ENCODE measurements around the gene SDC1. TPM values are rescaled to one million over a fixed set of nuclear protein-coding genes. Genes with fewer than 3 reads are reported as not detected.
A peak's percentile ranks its signal among the peaks of the same experiment; 100 is the strongest.

SDC1 gene
- total RNA-seq, 4 donors from 2014 or later, result 729 to 864 (median 835) TPM

DNA sequence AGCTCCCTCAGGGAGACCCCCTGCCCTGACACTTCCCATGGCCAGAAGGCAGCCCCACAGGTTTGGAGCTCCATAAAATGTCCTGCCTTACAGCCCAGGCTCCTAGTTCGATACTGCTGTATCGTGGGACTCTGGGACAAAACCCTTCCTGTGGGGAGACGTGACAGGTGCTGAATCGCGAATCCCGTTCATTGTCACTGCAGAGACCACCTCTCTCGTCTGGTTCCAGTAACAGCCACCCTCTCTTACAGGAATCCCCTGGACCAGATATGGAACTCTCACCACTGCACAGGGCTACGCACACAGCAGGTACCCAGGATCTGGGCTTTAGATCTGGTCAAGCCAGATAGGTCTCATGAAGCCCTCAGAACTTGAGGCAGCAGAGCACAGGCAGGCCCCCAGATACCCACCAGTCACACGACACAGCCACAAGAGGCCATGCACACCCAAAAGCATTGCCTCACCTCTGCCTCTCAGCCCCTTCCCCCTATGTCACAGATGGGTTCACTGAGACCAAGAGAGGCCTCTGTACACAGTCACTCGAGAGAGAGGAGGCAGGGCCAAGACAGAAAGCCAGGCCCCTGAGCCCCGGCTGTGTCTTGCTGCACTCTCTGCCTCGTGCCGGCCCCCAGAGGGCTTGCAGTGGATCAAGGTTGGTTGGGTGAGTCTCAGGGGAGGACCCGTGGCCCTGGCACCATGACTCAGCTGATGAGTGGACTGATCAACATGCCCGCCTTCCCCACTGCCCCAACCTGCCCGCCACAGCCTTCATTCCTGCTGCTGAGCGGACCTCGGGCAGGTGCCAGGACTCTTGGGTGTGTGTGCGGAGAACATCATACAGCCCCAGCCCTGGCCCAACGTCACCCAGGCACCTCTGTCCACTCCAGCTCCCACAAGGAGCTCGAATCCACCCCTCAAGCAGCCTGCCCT lies 7.6 kb downstream of the SDC1 start:
- WGBS, 2 donors, result 59 to 73% methylated on average over 21 of the region's 21 CpGs
- DNase-seq (ENCODE audit: low spot score in 2 of 2), result peak in 1 of 2 donors; percentile 87
- intact Hi-C loops (cut with DNase I; ENCODE audit: low total_unique reads), result no loop called here
- H3K4me3 ChIP-seq (ENCODE audit: low read depth, poor library complexity, severe bottlenecking), result no peak overlapping the region
- TF ChIP-seq, protein P1, sequence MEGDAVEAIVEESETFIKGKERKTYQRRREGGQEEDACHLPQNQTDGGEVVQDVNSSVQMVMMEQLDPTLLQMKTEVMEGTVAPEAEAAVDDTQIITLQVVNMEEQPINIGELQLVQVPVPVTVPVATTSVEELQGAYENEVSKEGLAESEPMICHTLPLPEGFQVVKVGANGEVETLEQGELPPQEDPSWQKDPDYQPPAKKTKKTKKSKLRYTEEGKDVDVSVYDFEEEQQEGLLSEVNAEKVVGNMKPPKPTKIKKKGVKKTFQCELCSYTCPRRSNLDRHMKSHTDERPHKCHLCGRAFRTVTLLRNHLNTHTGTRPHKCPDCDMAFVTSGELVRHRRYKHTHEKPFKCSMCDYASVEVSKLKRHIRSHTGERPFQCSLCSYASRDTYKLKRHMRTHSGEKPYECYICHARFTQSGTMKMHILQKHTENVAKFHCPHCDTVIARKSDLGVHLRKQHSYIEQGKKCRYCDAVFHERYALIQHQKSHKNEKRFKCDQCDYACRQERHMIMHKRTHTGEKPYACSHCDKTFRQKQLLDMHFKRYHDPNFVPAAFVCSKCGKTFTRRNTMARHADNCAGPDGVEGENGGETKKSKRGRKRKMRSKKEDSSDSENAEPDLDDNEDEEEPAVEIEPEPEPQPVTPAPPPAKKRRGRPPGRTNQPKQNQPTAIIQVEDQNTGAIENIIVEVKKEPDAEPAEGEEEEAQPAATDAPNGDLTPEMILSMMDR (IDR thresholded peaks at IDR 0.05), result no peak
- no peak for TF ChIP-seq POLR2A (IDR thresholded peaks at IDR 0.05)

DNA sequence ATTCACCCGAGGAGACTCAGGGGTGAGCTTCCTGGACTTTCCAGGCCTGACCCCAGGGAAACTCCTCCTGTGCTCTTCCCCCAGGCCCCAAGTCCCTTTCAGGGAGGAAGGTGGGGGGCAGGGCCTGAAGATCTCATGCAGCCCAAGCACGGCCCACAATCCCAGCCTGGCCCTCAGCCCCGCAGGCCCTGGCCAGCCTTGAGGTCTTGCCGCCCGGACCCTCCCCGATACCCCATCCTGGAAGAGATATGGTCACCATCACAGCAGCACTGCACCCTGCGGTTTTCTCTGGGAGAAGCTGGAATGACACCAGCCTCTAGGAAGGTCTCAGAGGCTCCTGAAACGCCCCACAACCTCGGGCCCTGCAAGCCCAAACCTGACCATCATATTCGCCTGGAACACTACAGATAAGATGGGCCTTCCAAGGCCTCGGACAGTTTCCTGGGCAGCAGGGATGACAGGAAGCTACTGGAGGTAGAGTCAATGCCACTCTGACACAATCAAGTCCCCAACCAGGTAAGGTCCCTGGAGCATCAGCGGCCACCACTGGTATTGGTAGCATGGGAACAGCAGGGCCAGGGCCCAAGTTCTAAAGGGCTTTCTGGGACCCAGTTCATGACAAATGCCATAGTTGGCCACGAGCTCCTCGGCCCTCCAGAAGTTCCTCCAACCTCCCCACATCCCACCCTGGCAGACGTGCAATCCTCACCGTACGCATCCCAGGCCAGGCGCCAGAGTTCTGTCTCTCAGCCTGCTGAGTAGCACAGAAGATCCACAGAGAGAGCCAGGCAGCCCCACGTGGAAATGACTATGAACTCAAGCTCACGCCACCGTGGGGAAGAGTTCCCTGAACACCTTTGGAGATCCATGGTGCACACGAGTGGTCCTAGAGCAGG lies 8.6 kb downstream of the SDC1 start:
- intact Hi-C loops (cut with DNase I; ENCODE audit: low total_unique reads), result no loop called here
- WGBS, 2 donors, result 48 to 64% methylated on average over 12 to 18 of the region's 22 CpGs
- no peak for DNase-seq (ENCODE audit: low spot score in 2 of 2)
- no peak for TF ChIP-seq POLR2A (IDR thresholded peaks at IDR 0.05)
- no peak overlapping the region for H3K4me3 ChIP-seq (ENCODE audit: low read depth, poor library complexity, severe bottlenecking)

DNA sequence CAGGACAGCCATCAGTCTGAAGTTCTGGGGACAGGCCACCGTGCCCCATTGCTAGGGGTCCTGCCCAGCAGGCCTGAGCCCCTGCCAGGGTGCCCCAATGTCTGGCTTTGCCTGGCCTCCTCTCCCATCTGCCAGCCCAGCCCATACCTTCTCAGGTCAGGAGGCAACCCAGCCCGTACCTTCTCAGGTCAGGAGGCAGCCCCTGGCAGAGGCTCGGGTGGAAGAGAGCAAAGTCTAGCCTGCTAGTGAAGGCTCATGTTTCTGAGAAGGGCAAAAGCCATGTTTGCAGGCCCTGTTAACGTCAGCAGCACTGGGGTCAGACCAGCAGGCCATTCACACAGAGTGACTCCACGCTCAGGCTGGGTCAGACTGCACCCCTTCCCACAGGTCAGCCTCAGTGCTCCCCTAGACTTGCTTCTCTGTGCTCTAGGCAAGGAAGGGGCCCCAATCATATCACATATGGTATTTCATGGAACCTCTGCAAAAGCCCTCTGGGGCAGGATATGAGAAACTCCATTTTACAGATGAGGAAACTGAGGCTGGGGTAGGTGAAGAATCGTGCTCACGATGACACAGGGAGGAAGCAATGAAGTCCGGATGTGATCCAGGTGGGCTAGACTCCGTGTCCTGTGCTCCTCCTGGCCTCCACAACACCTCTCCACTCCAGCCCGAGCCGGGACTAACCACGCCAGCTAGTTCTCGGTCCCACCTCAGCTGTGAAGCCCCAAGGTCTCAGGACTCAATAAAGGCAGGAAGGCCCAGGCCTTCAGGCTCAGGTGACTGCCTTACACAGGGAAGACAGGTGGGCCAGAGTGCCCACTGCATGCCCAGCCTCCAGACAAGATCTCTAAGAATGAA lies 9.5 kb downstream of the SDC1 start:
- DNase-seq (ENCODE audit: low spot score in 2 of 2), result no peak

DNA sequence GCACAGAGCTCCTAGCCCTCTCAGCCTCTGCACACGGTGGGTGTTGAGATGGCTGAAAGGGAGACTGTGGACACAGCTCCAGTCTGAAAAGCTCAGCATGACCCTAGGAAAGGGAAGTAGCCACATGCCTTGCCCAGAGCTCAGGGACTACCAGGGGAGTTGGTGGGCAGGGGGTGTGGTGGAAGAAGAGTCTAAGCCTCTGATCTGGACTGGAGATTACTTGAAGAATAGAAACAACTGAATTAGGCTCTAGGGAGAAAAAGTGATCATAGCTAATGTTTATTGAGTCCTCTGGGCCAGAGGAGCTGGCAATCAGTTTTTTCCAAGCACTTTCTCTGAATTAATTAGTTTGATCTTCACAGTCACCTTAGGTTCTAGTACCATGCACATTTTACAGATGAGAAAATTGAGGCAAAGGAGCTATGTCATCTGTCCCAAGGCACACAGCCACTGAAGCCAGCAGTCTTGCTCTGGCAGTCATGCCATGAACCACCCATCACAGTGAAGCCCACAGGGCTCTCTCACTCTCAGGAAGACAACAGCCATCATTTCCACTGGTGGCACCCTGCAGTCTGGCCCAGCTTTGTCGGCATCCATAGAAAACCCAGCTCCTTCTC lies 10.3 kb downstream of the SDC1 start:
- WGBS, 2 donors, result 33 to 87% methylated on average over 1 to 2 of the region's 2 CpGs
- H3K4me3 ChIP-seq (ENCODE audit: low read depth, poor library complexity, severe bottlenecking), result no peak overlapping the region
- no peak for DNase-seq (ENCODE audit: low spot score in 2 of 2)
- intact Hi-C loops (cut with DNase I; ENCODE audit: low total_unique reads), result no loop called here
- TF ChIP-seq POLR2A (IDR thresholded peaks at IDR 0.05), result no peak
- TF ChIP-seq, protein P1 (IDR thresholded peaks at IDR 0.05), result no peak

More for the DNA sequence above, 9.5 kb downstream of the SDC1 start:
- TF ChIP-seq, protein P1 (IDR thresholded peaks at IDR 0.05), result no peak
- no peak for TF ChIP-seq POLR2A (IDR thresholded peaks at IDR 0.05)
- WGBS, 2 donors, result 85 to 90% methylated on average over 12 to 13 of the region's 13 CpGs
- no peak overlapping the region for H3K4me3 ChIP-seq (ENCODE audit: low read depth, poor library complexity, severe bottlenecking)
- intact Hi-C loops (cut with DNase I; ENCODE audit: low total_unique reads), result no loop called here

DNA sequence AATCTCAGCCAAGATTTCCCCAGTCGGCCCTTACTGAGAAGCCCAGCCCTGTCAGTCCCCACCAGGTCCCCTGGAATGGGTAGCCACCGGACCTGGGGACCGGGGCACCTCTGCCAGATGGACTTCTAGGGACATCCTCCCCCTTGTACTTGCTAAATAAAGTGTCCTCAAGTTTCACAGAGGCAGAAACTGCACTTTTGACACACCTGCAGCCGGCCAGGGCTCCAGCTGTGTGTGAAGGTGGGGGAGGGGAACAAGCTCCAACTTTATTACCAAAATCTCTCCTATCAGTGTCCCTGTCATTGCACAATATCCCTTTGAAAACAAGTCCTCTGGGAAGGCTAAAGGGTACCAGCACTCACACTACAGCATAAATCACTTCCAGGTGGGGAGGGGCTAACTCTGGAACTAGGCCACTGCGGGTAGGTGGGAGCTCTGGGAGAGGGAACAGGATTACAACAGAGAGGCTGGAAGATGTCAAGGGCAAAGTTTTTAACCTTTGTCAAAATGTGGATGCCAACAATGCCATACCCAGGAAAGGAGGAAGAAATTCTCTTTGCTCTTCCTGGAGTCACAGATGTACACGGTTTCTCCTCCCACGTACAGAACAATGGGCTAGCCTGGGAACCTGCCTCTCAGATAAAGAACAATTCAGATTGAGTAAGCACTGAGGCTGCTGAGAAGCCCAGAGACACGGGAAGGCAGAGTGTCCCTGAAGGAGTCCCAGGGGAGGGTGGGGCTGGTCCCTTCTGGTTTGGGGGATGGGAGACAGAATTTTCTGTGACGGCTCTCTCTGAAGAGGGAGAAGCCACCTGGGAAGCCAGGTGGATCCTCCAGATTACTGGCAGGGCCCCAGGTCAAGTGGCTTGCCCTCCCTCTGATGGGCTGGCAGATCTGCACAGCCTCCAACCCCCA lies 11.0 kb downstream of the SDC1 start:
- intact Hi-C loops (cut with DNase I; ENCODE audit: low total_unique reads), result no loop called here

More for the DNA sequence above, 11.0 kb downstream of the SDC1 start:
- peak in 1 of 2 donors; percentile 81 for DNase-seq (ENCODE audit: low spot score in 2 of 2)
- WGBS, 2 donors, result 43 to 50% methylated on average over 8 to 9 of the region's 9 CpGs
- no peak for TF ChIP-seq POLR2A (IDR thresholded peaks at IDR 0.05)
- TF ChIP-seq, protein P1 (IDR thresholded peaks at IDR 0.05), result no peak
- H3K4me3 ChIP-seq (ENCODE audit: low read depth, poor library complexity, severe bottlenecking), result no peak overlapping the region
